IPS DF 6.9 (cell line): ENCODE data around the gene PRR35.

Experiments used
- DNase-seq: peaks from one replicate; pipeline ENCODE4 v3.0.0-alpha.2; 2013; ENCODE audit warnings: low read depth, low spot score
- H3K27ac ChIP-seq: one replicate; pipeline ENCODE4 v1.5.1; 2013; ENCODE audit warnings: low read length, control low read depth
- H3K27me3 ChIP-seq: 2 replicates; pipeline ENCODE4 v1.6.1; 2013; ENCODE audit warnings: mild to moderate bottlenecking, low read length; ENCODE audit not compliant: control insufficient read depth, insufficient read depth
- H3K36me3 ChIP-seq: 2 replicates; pipeline ENCODE4 v1.6.1; 2013; ENCODE audit warnings: low read length; ENCODE audit not compliant: control insufficient read depth, insufficient read depth
- H3K4me1 ChIP-seq: 2 replicates; pipeline ENCODE4 v1.6.1; 2013; ENCODE audit warnings: low read length; ENCODE audit not compliant: control insufficient read depth, insufficient read depth
- H3K4me3 ChIP-seq: 2 replicates; pipeline ENCODE4 v1.5.1; 2013; ENCODE audit warnings: mild to moderate bottlenecking, low read length
- H3K9me3 ChIP-seq: 2 replicates; pipeline ENCODE4 v1.6.1; 2013; ENCODE audit warnings: low read length, inconsistent platforms; ENCODE audit not compliant: control insufficient read depth, insufficient read depth
- WGBS: extraction: QIAGEN DNeasy Blood & Tissue Kit; methylation state at CpG from one replicate; pipeline ENCODE4 v1.1.7; 2013; ENCODE audit warnings: mixed read lengths, missing lambda C conversion rate; ENCODE audit not compliant: insufficient read length, insufficient coverage; 5-methylcytosine and 5-hydroxymethylcytosine counted together

Gene PRR35

GRCh38 chr16:590188-590814 is 30.1 kb downstream of the PRR35 start:
- no peaks in the 10 kb centered on the region for H3K27me3 ChIP-seq
- peak overlapping the region; percentile 75 for H3K4me3 ChIP-seq
- no peaks in the 10 kb centered on the region for H3K36me3 ChIP-seq
- no peaks in the 10 kb centered on the region for H3K9me3 ChIP-seq
- no peak for DNase-seq
- no peak overlapping the region for H3K27ac ChIP-seq
- peaks cover 4% of the 10 kb centered on the region for H3K4me1 ChIP-seq
- no CpG with 5 or more reads among the region's 71 CpGs for WGBS

- Histone ChIP-seq H3K9me3 (no peaks in the 10 kb centered on the region), H3K4me3 (peak overlapping the region; percentile 75; the same call in 1 of the 2 replicates), H3K4me1 (peaks cover 3% of the 10 kb centered on the region; the same call in 1 of the 2 replicates), H3K27ac (no peak overlapping the region), H3K36me3 (no peaks in the 10 kb centered on the region), H3K27me3 (no peaks in the 10 kb centered on the region)
- no CpG with 5 or more reads among the region's 10 CpGs for WGBS
- no peak for DNase-seq
Observed at GRCh38 chr16:590815-591200, 30.6 kb downstream of the PRR35 start.

- Histone ChIP-seq H3K9me3 (no peaks in the 10 kb centered on the region), H3K4me3 (no peak overlapping the region), H3K27me3 (no peaks in the 10 kb centered on the region), H3K4me1 (peaks cover 3% of the 10 kb centered on the region; the same call in 1 of the 2 replicates), H3K27ac (no peak overlapping the region), H3K36me3 (no peaks in the 10 kb centered on the region)
- WGBS = no CpG with 5 or more reads among the region's 8 CpGs
- DNase-seq = no peak
Observed at GRCh38 chr16:591231-591630, 31.0 kb downstream of the PRR35 start.

- no CpG with 5 or more reads among the region's 15 CpGs for WGBS
- no peaks in the 10 kb centered on the region for H3K9me3 ChIP-seq
- no peak overlapping the region for H3K4me3 ChIP-seq
- H3K27ac ChIP-seq = no peak overlapping the region
- no peaks in the 10 kb centered on the region for H3K36me3 ChIP-seq
- H3K27me3 ChIP-seq = no peaks in the 10 kb centered on the region
- DNase-seq = no peak
- H3K4me1 ChIP-seq = peaks cover 3% of the 10 kb centered on the region; the same call in 1 of the 2 replicates
Observed at GRCh38 chr16:591892-592517, 31.8 kb downstream of the PRR35 start.

GRCh38 chr16:592518-593306 is 32.5 kb downstream of the PRR35 start:
- Histone ChIP-seq H3K4me1 (peaks cover 3% of the 10 kb centered on the region; the same call in 1 of the 2 replicates), H3K4me3 (no peak overlapping the region), H3K27me3 (no peaks in the 10 kb centered on the region), H3K9me3 (no peaks in the 10 kb centered on the region), H3K27ac (no peak overlapping the region), H3K36me3 (no peaks in the 10 kb centered on the region)
- no peak for DNase-seq
- no CpG with 5 or more reads among the region's 24 CpGs for WGBS

GRCh38 chr16:593406-593805 is 33.2 kb downstream of the PRR35 start:
- Histone ChIP-seq H3K4me3 (no peak overlapping the region), H3K9me3 (no peaks in the 10 kb centered on the region), H3K27ac (no peak overlapping the region), H3K36me3 (no peaks in the 10 kb centered on the region), H3K27me3 (no peaks in the 10 kb centered on the region), H3K4me1 (peaks cover 3% of the 10 kb centered on the region; the same call in 1 of the 2 replicates)
- WGBS = no CpG with 5 or more reads among the region's 9 CpGs
- no peak for DNase-seq

- WGBS = no CpG with 5 or more reads among the region's 16 CpGs
- H3K4me1 ChIP-seq = peaks cover 3% of the 10 kb centered on the region; the same call in 1 of the 2 replicates
- no peaks in the 10 kb centered on the region for H3K9me3 ChIP-seq
- DNase-seq = no peak
- no peak overlapping the region for H3K4me3 ChIP-seq
- H3K36me3 ChIP-seq = peaks cover 2% of the 10 kb centered on the region; the same call in 1 of the 2 replicates
- H3K27me3 ChIP-seq = no peaks in the 10 kb centered on the region
- no peak overlapping the region for H3K27ac ChIP-seq
Observed at GRCh38 chr16:593807-594206, 33.6 kb downstream of the PRR35 start.

- no peak for DNase-seq
- no peaks in the 10 kb centered on the region for H3K27me3 ChIP-seq
- no peaks in the 10 kb centered on the region for H3K9me3 ChIP-seq
- H3K4me3 ChIP-seq = no peak overlapping the region
- peaks cover 3% of the 10 kb centered on the region; the same call in 1 of the 2 replicates for H3K4me1 ChIP-seq
- WGBS = no CpG with 5 or more reads among the region's 18 CpGs
- no peak overlapping the region for H3K27ac ChIP-seq
- peaks cover 6% of the 10 kb centered on the region; the same call in 1 of the 2 replicates for H3K36me3 ChIP-seq
Observed at GRCh38 chr16:595094-595528, 34.9 kb downstream of the PRR35 start.

- no peak overlapping the region for H3K4me3 ChIP-seq
- DNase-seq = no peak
- H3K36me3 ChIP-seq = peaks cover 6% of the 10 kb centered on the region; the same call in 1 of the 2 replicates
- no peaks in the 10 kb centered on the region for H3K9me3 ChIP-seq
- no peak overlapping the region for H3K27ac ChIP-seq
- H3K4me1 ChIP-seq = peaks cover 1% of the 10 kb centered on the region; the same call in 1 of the 2 replicates
- no peaks in the 10 kb centered on the region for H3K27me3 ChIP-seq
- no CpG with 5 or more reads among the region's 34 CpGs for WGBS
Observed at GRCh38 chr16:595942-596735, 35.9 kb downstream of the PRR35 start.

- peaks cover 6% of the 10 kb centered on the region; the same call in 1 of the 2 replicates for H3K36me3 ChIP-seq
- no peaks in the 10 kb centered on the region for H3K27me3 ChIP-seq
- no peak overlapping the region for H3K4me3 ChIP-seq
- DNase-seq = no peak
- WGBS = no CpG with 5 or more reads among the region's 12 CpGs
- no peak overlapping the region for H3K27ac ChIP-seq
- H3K9me3 ChIP-seq = no peaks in the 10 kb centered on the region
- peaks cover 1% of the 10 kb centered on the region; the same call in 1 of the 2 replicates for H3K4me1 ChIP-seq
Observed at GRCh38 chr16:596736-597060, 36.5 kb downstream of the PRR35 start.
